MCF 10A (cell line): Measurements from ENCODE around the gene CNOT4. TPM values are rescaled to one million over a fixed set of nuclear protein-coding genes. Genes with fewer than 3 reads are reported as not detected.

Experiments
- BruUV-seq: library from RNA; stranded (reverse); fragments of 400-500 nt; replicated peaks from 2 replicates; lab custom pipeline; 2021; lab: Mats Ljungman, UMichigan
- CTCF ChIA-PET: fragments of 300-600 bp; sonication (Branson Sonifier 250); formaldehyde crosslinking; extraction: SDS; loops from one replicate; lab custom pipeline; 2021; ENCODE audit warnings: antibody characterized with exemption, inconsistent platforms; lab: Yijun Ruan, JAX
- POLR2A ChIA-PET: fragments of 300-600, 350-650 bp; sonication (Branson Sonifier 250); formaldehyde crosslinking; extraction: SDS; loops from one replicate; lab custom pipeline; 2020; ENCODE audit warnings: antibody characterized with exemption, inconsistent platforms; lab: Yijun Ruan, JAX
- DNase-seq: peaks from one replicate; pipeline ENCODE4 v3.0.0-alpha.2; 2018; ENCODE audit not compliant: unreplicated experiment
- H3K27ac Mint-ChIP-seq: one replicate; pipeline ENCODE4 v1.8.0; 2022; ENCODE audit warnings: mild to moderate bottlenecking, low read depth, mixed read lengths; ENCODE audit not compliant: unreplicated experiment
- H3K27me3 Mint-ChIP-seq: one replicate; pipeline ENCODE4 v1.8.0; 2022; ENCODE audit warnings: mixed read lengths; ENCODE audit not compliant: insufficient read depth, unreplicated experiment
- H3K36me3 Mint-ChIP-seq: one replicate; pipeline ENCODE4 v1.8.0; 2022; ENCODE audit warnings: mild to moderate bottlenecking, moderate library complexity, mixed read lengths; ENCODE audit not compliant: insufficient read depth, unreplicated experiment
- H3K4me1 Mint-ChIP-seq: one replicate; pipeline ENCODE4 v1.8.0; 2022; ENCODE audit warnings: mixed read lengths; ENCODE audit not compliant: insufficient read depth, unreplicated experiment
- H3K4me3 Mint-ChIP-seq: one replicate; pipeline ENCODE4 v1.8.0; 2022; ENCODE audit warnings: mild to moderate bottlenecking, moderate library complexity, mixed read lengths; ENCODE audit not compliant: unreplicated experiment
- H3K9me3 Mint-ChIP-seq: one replicate; pipeline ENCODE4 v1.8.0; 2022; ENCODE audit warnings: mixed read lengths; ENCODE audit not compliant: unreplicated experiment
- intact Hi-C: fragments of 100-400 bp; cut with micrococcal nuclease; formaldehyde crosslinking; loops from 2 replicates; pipeline ENCODE4 v1.14.1; 2022
- total RNA-seq: library from RNA; stranded (reverse); gene quantifications from 2 replicates; pipeline ENCODE4 v1.2.3, GENCODE V29; 2022
- TF ChIP-seq, protein P1 (sequence below): fragments of 200-600 bp; IDR thresholded peaks from one replicate; pipeline ENCODE4 v1.8.0; 2022; ENCODE audit warnings: antibody characterized with exemption, mild to moderate bottlenecking; ENCODE audit not compliant: unreplicated experiment

CNOT4 gene
- total RNA-seq, 1 experiment from 2014 or later, result 18.5 TPM

DNA sequence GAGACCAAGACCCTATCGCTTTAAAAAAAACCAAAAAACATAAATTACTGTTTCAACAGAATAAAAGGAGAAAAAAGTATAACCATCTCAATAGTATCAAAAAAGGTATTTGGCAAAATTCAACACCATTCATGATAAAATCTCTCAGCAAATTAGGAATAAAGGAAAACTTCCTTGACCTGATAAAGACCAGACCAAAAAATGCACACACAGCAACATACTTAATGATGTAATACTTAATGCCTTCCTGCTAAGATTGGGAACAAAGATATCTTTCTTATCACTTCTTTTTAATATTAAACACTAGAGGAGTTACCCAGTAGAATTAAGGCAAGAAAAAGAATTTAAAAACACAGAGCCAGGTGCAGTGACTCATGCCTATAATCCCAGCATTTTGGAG is 79.3 kb downstream of the CNOT4 start:
- TF ChIP-seq, protein P1, sequence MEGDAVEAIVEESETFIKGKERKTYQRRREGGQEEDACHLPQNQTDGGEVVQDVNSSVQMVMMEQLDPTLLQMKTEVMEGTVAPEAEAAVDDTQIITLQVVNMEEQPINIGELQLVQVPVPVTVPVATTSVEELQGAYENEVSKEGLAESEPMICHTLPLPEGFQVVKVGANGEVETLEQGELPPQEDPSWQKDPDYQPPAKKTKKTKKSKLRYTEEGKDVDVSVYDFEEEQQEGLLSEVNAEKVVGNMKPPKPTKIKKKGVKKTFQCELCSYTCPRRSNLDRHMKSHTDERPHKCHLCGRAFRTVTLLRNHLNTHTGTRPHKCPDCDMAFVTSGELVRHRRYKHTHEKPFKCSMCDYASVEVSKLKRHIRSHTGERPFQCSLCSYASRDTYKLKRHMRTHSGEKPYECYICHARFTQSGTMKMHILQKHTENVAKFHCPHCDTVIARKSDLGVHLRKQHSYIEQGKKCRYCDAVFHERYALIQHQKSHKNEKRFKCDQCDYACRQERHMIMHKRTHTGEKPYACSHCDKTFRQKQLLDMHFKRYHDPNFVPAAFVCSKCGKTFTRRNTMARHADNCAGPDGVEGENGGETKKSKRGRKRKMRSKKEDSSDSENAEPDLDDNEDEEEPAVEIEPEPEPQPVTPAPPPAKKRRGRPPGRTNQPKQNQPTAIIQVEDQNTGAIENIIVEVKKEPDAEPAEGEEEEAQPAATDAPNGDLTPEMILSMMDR, result no peak
- POLR2A ChIA-PET, result no interaction called here
- Mint-ChIP-seq H3K4me1 (peaks cover 5% of the 10 kb centered on the region), H3K36me3 (peaks cover 20% of the 10 kb centered on the region), H3K27ac (no peak overlapping the region), H3K27me3 (no peaks in the 10 kb centered on the region), H3K4me3 (no peak overlapping the region), H3K9me3 (no peaks in the 10 kb centered on the region)
- no peak for DNase-seq
- no TSS peak for BruUV-seq
- intact Hi-C loops, result no loop called here
- CTCF ChIA-PET, result no interaction called here

DNA sequence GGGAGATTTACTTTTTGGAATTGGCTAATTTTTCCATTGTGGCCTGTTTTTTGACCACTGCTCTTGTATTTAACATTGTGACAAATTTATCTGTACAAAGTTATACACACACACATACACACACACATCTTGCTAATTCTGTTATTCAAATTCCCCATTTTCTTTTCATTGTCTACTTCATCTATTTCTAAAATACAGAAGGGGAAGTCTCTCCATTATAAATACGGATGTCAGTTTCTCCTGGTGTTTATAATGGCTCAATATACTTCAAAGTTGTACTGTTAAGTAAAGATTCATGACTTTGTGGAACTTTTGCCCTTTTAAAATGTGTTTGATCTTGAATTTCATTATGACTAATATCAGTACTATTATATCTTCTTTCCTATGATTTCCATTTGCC is 81.0 kb downstream of the CNOT4 start:
- ChIA-PET POLR2A (no interaction called here), CTCF (no interaction called here)
- intact Hi-C loops, result no loop called here
- DNase-seq, result no peak
- Mint-ChIP-seq H3K4me3 (no peak overlapping the region), H3K27me3 (no peaks in the 10 kb centered on the region), H3K27ac (no peak overlapping the region), H3K36me3 (peaks cover 5% of the 10 kb centered on the region), H3K4me1 (peaks cover 5% of the 10 kb centered on the region), H3K9me3 (no peaks in the 10 kb centered on the region)
- BruUV-seq, result no TSS peak
- TF ChIP-seq, protein P1, result no peak

DNA sequence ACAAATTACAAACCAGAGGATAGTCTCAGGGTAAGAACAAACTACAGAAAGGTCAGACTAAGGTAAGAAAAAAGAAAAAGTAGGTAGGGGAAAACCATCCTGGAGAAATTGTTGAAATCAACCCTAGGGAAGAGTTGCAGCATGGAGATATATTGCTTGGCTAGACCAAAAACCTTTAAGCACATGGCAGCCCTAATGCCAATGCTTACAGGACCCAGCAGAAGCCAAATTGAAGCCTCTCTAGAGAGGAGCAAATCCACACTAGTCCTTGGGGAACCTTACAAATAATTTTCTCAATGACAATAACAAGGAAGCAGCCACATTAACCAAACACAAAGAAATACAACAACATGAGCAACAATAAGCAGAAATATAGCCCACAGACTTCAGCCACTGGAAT is 81.9 kb downstream of the CNOT4 start:
- Mint-ChIP-seq H3K9me3 (no peaks in the 10 kb centered on the region), H3K27ac (no peak overlapping the region), H3K36me3 (peaks cover 5% of the 10 kb centered on the region), H3K27me3 (no peaks in the 10 kb centered on the region), H3K4me1 (peaks cover 5% of the 10 kb centered on the region), H3K4me3 (no peak overlapping the region)
- intact Hi-C loops, result no loop called here
- TF ChIP-seq, protein P1, result no peak
- ChIA-PET CTCF (interaction anchor here (0.7 to 1.0 kb wide), 2 partner anchors 9 to 68 kb away, joined by 3 read pairs; no protein-coding TSS in a partner anchor), POLR2A (interaction anchor here (0.5 to 0.8 kb wide), 2 partner anchors 13 to 37 kb away, joined by 3 to 4 read pairs; no protein-coding TSS in a partner anchor)
- no TSS peak for BruUV-seq
- DNase-seq, result no peak

DNA sequence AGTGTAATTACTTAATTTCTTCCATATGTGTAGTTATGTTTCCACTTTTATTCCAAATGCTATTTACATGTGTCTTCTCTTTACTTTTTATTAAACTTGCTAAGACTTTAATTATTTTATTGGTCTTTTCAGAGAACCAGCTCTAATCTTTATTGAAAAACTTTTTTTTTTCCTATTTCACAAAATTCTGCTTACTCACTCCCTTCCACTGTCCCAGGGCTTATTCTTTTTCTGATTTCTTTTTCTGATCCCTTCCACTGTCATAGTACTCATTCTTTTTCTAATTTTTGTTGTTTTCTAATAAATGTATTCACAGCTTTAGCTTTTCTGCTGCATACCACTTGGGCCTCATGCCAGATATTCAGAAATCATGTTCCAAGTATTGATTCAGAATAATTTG is 82.7 kb downstream of the CNOT4 start:
- peaks cover 5% of the 10 kb centered on the region for H3K36me3 Mint-ChIP-seq
- ChIA-PET CTCF (interaction anchor here (0.7 to 1.0 kb wide), 2 partner anchors 10 to 16 kb away, joined by 3 to 4 read pairs; no protein-coding TSS in a partner anchor), POLR2A (interaction anchor here (0.6 to 0.8 kb wide), 2 partner anchors 12 to 41 kb away, joined by 3 to 4 read pairs; no protein-coding TSS in a partner anchor)
- H3K4me3 Mint-ChIP-seq, result no peak overlapping the region
- BruUV-seq, result no TSS peak
- DNase-seq, result no peak
- H3K27me3 Mint-ChIP-seq, result no peaks in the 10 kb centered on the region
- TF ChIP-seq, protein P1, result no peak
- intact Hi-C loops, result no loop called here
- no peaks in the 10 kb centered on the region for H3K9me3 Mint-ChIP-seq
- H3K27ac Mint-ChIP-seq, result no peak overlapping the region
- peaks cover 5% of the 10 kb centered on the region for H3K4me1 Mint-ChIP-seq
